DOHH2 (cell line): ENCODE data around the gene MYDGF.

Experiments
- CTCF ChIP-seq: fragments of 200-600 bp; sonication (generic); IDR thresholded peaks from one replicate; pipeline ENCODE4 v1.5.1; 2014; ENCODE audit warnings: antibody characterized with exemption, mild to moderate bottlenecking, low read depth, low read length; ENCODE audit not compliant: poor library complexity, severe bottlenecking
- EZH2phosphoT487 ChIP-seq: fragments of 200-600 bp; sonication (generic); IDR thresholded peaks from 2 replicates; pipeline ENCODE4 v1.6.1; 2017; ENCODE audit warnings: borderline replicate concordance, mild to moderate bottlenecking, antibody characterized with exemption, low read length, moderate library complexity, mixed read lengths

GRCh38 chr19:4692251-4693077 lies 22.3 kb upstream of the MYDGF start:
- no peak for TF ChIP-seq CTCF
- no peak for TF ChIP-seq EZH2phosphoT487
